GM23338 (cell line): ENCODE data around the gene FKBP8.

Experiments used
- CTCF ChIP-seq, 2 experiments: fragments of 200-600 bp in 1 of 2; sonication (generic) in 1 of 2; conservative IDR thresholded peaks; 2 replicates each; pipeline versions ENCODE4 v1.5.1 to v1.6.1; 2016 to 2017; ENCODE audit warnings: antibody characterized with exemption in 2 of 2, low read depth in 2 of 2, mild to moderate bottlenecking in 2 of 2, moderate library complexity in 1 of 2
- EZH2phosphoT487 ChIP-seq: fragments of 200-600 bp; sonication (generic); IDR thresholded peaks from one replicate; pipeline ENCODE4 v1.8.1; 2018; ENCODE audit warnings: antibody characterized with exemption; ENCODE audit not compliant: unreplicated experiment

GRCh38 chr19:18587962-18588610 lies 44.7 kb upstream of the FKBP8 start:
- TF ChIP-seq CTCF (conservative IDR thresholded peaks at IDR 0.05; ENCODE audit: low read depth in 2 of 2) (no peak), EZH2phosphoT487 (no peak)
